Uterus (tissue), 2 donors: ENCODE results near the gene RELL1.

ENCODE experiments used
- POLR2A ChIP-seq, 2 donors: fragments of 450-650 bp; IDR thresholded peaks; one replicate each; pipeline ENCODE4 v1.6.1; 2016; ENCODE audit warnings: antibody characterized with exemption in 2 of 2, mild to moderate bottlenecking in 1 of 2, moderate library complexity in 1 of 2
- TF ChIP-seq, protein P1 (sequence below), 4 experiments: fragments of 200-600 bp in 2 of 4; fragments of 450-650 bp in 2 of 4; sonication (generic) in 2 of 4; IDR thresholded peaks; one replicate each; pipeline ENCODE4 v1.5.1; 2016 to 2019; ENCODE audit warnings: antibody characterized with exemption in 4 of 4, mild to moderate bottlenecking in 2 of 4, moderate library complexity in 1 of 4

DNA sequence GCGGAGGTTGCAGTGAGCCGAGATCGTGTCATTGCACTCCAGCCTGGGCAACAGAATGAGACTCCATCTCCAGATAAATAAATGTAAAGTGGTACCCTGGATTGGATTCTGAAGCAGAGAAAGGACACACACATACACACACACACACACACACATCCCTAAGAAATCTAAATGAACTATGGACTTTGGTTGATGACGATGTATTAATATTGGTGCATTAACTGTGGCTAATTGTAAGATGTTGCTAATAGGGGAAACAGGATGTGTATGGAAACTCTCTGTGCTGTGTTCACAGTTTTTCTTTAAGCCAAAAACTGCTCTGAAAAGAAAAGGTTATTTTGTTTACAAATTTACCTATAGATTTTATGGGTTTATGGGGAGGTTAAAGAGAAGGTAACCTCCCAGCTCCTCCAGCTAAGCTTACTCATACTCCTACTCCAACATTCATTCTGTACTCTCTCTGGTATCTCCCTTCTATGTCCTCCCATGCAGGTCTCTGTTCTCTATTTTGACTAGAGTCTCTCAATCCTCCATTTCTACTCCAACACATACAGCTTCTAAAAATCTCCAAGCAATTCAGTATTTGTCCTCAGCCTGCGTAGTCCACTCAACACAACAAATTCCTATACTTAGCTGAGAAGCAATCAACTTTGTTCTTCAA lies 46.5 kb upstream of the RELL1 start:
- TF ChIP-seq, protein P1, sequence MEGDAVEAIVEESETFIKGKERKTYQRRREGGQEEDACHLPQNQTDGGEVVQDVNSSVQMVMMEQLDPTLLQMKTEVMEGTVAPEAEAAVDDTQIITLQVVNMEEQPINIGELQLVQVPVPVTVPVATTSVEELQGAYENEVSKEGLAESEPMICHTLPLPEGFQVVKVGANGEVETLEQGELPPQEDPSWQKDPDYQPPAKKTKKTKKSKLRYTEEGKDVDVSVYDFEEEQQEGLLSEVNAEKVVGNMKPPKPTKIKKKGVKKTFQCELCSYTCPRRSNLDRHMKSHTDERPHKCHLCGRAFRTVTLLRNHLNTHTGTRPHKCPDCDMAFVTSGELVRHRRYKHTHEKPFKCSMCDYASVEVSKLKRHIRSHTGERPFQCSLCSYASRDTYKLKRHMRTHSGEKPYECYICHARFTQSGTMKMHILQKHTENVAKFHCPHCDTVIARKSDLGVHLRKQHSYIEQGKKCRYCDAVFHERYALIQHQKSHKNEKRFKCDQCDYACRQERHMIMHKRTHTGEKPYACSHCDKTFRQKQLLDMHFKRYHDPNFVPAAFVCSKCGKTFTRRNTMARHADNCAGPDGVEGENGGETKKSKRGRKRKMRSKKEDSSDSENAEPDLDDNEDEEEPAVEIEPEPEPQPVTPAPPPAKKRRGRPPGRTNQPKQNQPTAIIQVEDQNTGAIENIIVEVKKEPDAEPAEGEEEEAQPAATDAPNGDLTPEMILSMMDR (IDR thresholded peaks at IDR 0.05), result no peak
- TF ChIP-seq POLR2A (IDR thresholded peaks at IDR 0.05), result no peak
